Osteoblast (primary cell): ENCODE data around the gene CUTA. TPM values are rescaled to one million over a fixed set of nuclear protein-coding genes. Genes with fewer than 3 reads are reported as not detected.
A peak's percentile ranks its signal among the peaks of the same experiment; 100 is the strongest.
"Not testable (repeated sequence)": the region's sequence is repeated elsewhere in the genome, so short reads cannot be mapped to it uniquely, and the experiment has no call there.

ENCODE experiments used
- DNase-seq: peaks from one replicate; pipeline ENCODE4 v3.0.0; 2011; ENCODE audit warnings: low spot score, mixed read lengths; ENCODE audit not compliant: insufficient read length; ENCODE audit errors: missing footprints
- H2AFZ ChIP-seq: 2 replicates; pipeline ENCODE4 v1.6.0; 2011; ENCODE audit warnings: mild to moderate bottlenecking, low read length
- H3K27ac ChIP-seq: 2 replicates; pipeline ENCODE4 v1.5.1; 2011; ENCODE audit warnings: mild to moderate bottlenecking, low read depth, low read length, moderate library complexity
- H3K27me3 ChIP-seq: 2 replicates; pipeline ENCODE4 v1.6.0; 2012; ENCODE audit warnings: mild to moderate bottlenecking, control low read depth, inconsistent platforms, low read length, moderate library complexity; ENCODE audit not compliant: insufficient read depth
- H3K36me3 ChIP-seq: 2 replicates; pipeline ENCODE4 v1.5.1; 2011; ENCODE audit warnings: mild to moderate bottlenecking, low read length, control low read depth, moderate library complexity; ENCODE audit not compliant: insufficient read depth
- H3K4me1 ChIP-seq: 2 replicates; pipeline ENCODE4 v1.5.1; 2011; ENCODE audit warnings: mild to moderate bottlenecking, low read length, control low read depth, moderate library complexity; ENCODE audit not compliant: insufficient read depth
- H3K4me2 ChIP-seq: 2 replicates; pipeline ENCODE4 v1.6.0; 2011; ENCODE audit warnings: mild to moderate bottlenecking, low read length; ENCODE audit not compliant: insufficient read depth
- H3K4me3 ChIP-seq: fragments of 200-600 bp; sonication (generic); 3 replicates; pipeline ENCODE4 v1.5.1; 2012; ENCODE audit warnings: mild to moderate bottlenecking, low read length, inconsistent platforms; ENCODE audit not compliant: insufficient read depth
- H3K79me2 ChIP-seq: 2 replicates; pipeline ENCODE4 v1.6.0; 2012; ENCODE audit warnings: mild to moderate bottlenecking, low read length, control low read depth, inconsistent platforms; ENCODE audit not compliant: insufficient read depth
- H3K9me3 ChIP-seq: 2 replicates; pipeline ENCODE4 v1.5.1; 2011; ENCODE audit warnings: low read depth, low read length, control low read depth
- H4K20me1 ChIP-seq: 2 replicates; pipeline ENCODE4 v1.6.0; 2012; ENCODE audit warnings: mild to moderate bottlenecking, low read length, control low read depth; ENCODE audit not compliant: insufficient read depth
- total RNA-seq: library from RNA; depleted of rRNA; stranded (reverse); fragments of >200 nt; gene quantifications from 2 replicates; pipeline ENCODE4 v1.2.3, GENCODE V29; 2012
- TF ChIP-seq, protein P1 (sequence below): IDR thresholded peaks from 2 replicates; pipeline ENCODE4 v1.5.1; 2011; ENCODE audit warnings: mild to moderate bottlenecking, low read depth, low read length, moderate library complexity; ENCODE audit errors: extremely low read depth

Gene CUTA
- total RNA-seq, 1 donor = 122 TPM

DNA sequence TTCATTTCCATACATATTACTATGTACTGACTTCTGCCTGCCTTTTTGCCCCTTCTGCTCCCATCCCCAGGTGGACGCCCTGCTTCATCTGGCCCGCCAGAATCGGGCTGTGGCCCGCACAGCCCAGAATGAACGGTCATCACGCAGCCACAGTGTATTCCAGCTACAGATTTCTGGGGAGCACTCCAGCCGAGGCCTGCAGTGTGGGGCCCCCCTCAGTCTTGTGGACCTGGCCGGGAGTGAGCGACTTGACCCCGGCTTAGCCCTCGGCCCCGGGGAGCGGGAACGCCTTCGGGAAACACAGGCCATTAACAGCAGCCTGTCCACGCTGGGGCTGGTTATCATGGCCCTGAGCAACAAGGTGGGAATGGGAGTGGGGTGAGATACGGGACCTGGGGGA is 11.8 kb downstream of the CUTA start:
- H3K27me3 ChIP-seq = no peaks in the 10 kb centered on the region
- no peak for DNase-seq
- no peak overlapping the region for H3K4me3 ChIP-seq
- no peak overlapping the region for H3K4me2 ChIP-seq
- peaks cover 55% of the 10 kb centered on the region for H3K36me3 ChIP-seq
- no peaks in the 10 kb centered on the region for H4K20me1 ChIP-seq
- H3K4me1 ChIP-seq = peaks cover 5% of the 10 kb centered on the region
- H3K79me2 ChIP-seq = peaks cover 9% of the 10 kb centered on the region
- no peak overlapping the region for H3K27ac ChIP-seq
- TF ChIP-seq, protein P1, sequence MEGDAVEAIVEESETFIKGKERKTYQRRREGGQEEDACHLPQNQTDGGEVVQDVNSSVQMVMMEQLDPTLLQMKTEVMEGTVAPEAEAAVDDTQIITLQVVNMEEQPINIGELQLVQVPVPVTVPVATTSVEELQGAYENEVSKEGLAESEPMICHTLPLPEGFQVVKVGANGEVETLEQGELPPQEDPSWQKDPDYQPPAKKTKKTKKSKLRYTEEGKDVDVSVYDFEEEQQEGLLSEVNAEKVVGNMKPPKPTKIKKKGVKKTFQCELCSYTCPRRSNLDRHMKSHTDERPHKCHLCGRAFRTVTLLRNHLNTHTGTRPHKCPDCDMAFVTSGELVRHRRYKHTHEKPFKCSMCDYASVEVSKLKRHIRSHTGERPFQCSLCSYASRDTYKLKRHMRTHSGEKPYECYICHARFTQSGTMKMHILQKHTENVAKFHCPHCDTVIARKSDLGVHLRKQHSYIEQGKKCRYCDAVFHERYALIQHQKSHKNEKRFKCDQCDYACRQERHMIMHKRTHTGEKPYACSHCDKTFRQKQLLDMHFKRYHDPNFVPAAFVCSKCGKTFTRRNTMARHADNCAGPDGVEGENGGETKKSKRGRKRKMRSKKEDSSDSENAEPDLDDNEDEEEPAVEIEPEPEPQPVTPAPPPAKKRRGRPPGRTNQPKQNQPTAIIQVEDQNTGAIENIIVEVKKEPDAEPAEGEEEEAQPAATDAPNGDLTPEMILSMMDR = no peak
- H3K9me3 ChIP-seq = no peaks in the 10 kb centered on the region
- H2AFZ ChIP-seq = no peak overlapping the region

DNA sequence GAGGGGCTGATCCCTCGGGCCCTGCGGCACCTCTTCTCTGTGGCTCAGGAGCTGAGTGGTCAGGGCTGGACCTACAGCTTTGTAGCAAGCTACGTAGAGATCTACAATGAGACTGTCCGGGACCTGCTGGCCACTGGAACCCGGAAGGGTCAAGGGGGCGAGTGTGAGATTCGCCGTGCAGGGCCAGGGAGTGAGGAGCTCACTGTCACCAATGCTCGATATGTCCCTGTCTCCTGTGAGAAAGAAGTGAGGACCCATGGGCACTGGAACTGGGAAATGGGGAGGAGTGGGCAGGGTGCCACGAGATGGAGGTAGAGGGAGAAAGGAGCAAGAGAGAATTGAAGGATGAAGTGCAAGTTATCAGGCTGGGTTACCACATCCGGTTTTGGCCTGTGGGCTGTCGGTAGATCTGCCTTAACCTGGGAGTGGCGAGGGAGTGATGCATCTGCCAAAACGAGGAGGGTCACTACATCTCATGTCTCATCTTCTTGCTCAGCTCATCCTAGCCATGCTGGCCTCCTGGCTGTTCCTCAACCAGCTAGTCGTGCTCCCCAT is 12.4 kb downstream of the CUTA start:
- Histone ChIP-seq H2AFZ (no peak overlapping the region), H3K9me3 (no peaks in the 10 kb centered on the region), H4K20me1 (no peaks in the 10 kb centered on the region), H3K4me2 (no peak overlapping the region), H3K79me2 (peaks cover 6% of the 10 kb centered on the region), H3K36me3 (peaks cover 55% of the 10 kb centered on the region), H3K4me3 (no peak overlapping the region), H3K27ac (no peak overlapping the region), H3K27me3 (no peaks in the 10 kb centered on the region), H3K4me1 (peaks cover 5% of the 10 kb centered on the region)
- TF ChIP-seq, protein P1 = no peak
- peak; percentile 35 for DNase-seq

DNA sequence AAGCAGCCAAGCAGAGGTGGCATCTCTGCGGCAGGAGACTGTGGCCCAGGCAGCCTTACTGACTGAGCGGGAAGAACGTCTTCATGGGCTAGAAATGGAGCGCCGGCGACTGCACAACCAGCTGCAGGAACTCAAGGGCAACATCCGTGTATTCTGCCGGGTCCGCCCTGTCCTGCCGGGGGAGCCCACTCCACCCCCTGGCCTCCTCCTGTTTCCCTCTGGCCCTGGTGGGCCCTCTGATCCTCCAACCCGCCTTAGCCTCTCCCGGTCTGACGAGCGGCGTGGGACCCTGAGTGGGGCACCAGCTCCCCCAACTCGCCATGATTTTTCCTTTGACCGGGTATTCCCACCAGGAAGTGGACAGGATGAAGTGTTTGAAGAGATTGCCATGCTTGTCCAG is 13.0 kb downstream of the CUTA start:
- Histone ChIP-seq H3K36me3 (peaks cover 55% of the 10 kb centered on the region), H3K79me2 (peaks cover 8% of the 10 kb centered on the region), H3K4me2 (no peak overlapping the region), H2AFZ (no peak overlapping the region), H3K4me3 (no peak overlapping the region), H3K9me3 (no peaks in the 10 kb centered on the region), H3K27me3 (no peaks in the 10 kb centered on the region), H4K20me1 (no peaks in the 10 kb centered on the region), H3K27ac (no peak overlapping the region), H3K4me1 (peaks cover 4% of the 10 kb centered on the region)
- no peak for DNase-seq
- TF ChIP-seq, protein P1 = no peak

DNA sequence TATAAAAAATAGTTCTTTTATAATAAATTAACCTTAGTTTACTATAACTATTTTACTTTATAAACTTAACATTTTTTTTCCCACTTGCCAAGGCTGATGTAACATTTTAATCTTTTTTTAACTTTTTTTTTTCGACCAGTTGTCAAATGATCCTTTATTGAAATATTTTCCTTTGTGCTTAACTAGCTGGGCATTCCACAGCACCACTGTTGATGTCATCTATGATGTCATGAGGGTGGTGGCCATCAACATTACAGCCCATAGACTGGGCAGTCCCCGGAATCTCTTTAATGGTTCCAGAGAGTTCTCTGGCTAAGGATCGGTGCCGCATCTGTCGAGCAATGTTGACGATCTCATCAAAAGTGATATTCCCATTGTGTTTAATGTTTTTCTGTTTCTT is 18.0 kb downstream of the CUTA start:
- H2AFZ ChIP-seq, H3K9me3 ChIP-seq, DNase-seq, H3K4me1 ChIP-seq, H3K4me3 ChIP-seq, H4K20me1 ChIP-seq, H3K27ac ChIP-seq, H3K27me3 ChIP-seq, H3K4me2 ChIP-seq: not testable (repeated sequence)
- H3K79me2 ChIP-seq = peaks cover 53% of the 10 kb centered on the region
- H3K36me3 ChIP-seq = peaks cover 41% of the 10 kb centered on the region

DNA sequence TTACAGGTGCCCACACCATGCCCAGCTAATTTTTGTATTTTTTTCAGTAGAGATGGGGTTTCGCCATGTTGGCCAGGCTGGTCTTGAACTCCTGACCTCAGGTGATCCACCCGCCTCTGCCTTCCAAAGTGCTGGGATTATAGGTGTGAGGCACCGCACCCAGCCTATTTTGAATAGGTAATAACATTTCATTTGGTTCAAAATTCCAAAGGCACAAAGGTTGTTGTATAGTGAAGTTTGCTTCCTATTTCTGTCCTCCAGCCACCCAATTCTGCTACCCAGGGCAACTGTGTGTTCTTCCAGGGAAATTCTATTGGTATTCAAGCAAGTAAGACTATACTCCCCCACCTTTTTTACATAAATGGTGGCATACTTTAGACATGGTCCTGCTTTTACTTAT is 19.3 kb downstream of the CUTA start:
- H3K27me3 ChIP-seq, H3K4me3 ChIP-seq, H3K4me2 ChIP-seq, H3K9me3 ChIP-seq, H4K20me1 ChIP-seq, H3K27ac ChIP-seq: not testable (repeated sequence)
- H3K4me1 ChIP-seq = peaks cover 11% of the 10 kb centered on the region
- peaks cover 62% of the 10 kb centered on the region for H3K79me2 ChIP-seq
- peaks cover 28% of the 10 kb centered on the region for H3K36me3 ChIP-seq
- H2AFZ ChIP-seq = peak overlapping the region; percentile 50
- DNase-seq = peak; percentile 1
